ENCODE measurements around the gene NCAN. TPM values are rescaled to one million over a fixed set of nuclear protein-coding genes. Genes with fewer than 3 reads are reported as not detected.

NCAN gene
- total and polyA plus RNA-seq, 2 of the 4 experiments (the other 2 are of a cell fraction): not detected

DNA sequence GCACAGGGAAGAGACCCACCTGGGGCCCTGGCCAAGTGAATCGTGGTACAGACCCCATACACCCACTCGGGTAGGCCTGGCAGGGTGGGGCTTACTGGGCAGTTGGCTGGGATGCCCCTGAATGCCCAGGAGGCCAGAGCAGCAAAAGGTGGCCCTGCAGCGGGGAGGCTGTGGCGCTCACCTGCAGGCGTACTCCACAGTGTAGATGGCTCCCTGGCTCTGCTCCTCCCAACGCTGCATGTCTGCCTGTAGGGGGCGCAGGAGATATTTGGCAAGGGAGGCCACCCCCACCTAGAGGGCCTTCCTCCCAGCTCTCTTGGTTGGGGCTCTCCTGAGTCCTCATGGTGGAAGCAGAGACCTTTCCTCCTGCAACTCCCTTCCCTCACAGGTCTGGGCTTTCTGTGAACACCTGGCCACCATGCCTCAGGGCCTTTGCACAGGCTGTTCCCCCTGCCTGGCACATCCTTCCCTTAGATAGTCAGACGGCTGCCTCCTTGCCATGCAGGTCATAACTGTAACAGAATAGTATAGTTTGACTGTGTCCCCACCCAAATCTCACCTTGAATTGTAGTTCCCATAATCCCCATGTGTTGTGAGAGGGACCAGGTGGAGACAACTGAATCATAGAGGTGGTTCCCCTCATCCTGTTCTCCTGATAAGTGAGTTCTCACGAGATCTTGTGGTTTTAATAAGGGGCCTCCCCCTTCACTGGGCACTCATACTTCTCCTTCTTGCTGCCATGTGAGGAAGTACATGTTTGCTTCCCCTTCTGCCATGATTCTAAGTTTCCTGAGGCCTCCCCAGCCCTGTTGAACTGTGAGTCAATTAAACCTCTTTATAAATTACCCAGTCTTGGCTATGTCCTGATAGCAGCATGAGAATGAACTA, 25.7 kb upstream of the NCAN start:
- no peak overlapping the region for H3K27ac ChIP-seq (ENCODE audit: insufficient read depth, low read length)
- no peak overlapping the region for H2BK15ac ChIP-seq (ENCODE audit: low read depth, low read length)
- no peak overlapping the region for H3K4me2 ChIP-seq (ENCODE audit: low read depth, low read length)
- in situ Hi-C loops (cut with MboI; ENCODE audit: low sequenced_read_pairs) (no loop called here), dilution Hi-C loops (cut with HindIII; ENCODE audit: low sequenced_read_pairs, unreplicated experiment) (no loop called here), intact Hi-C loops (cut with micrococcal nuclease) (no loop called here)
- no peak overlapping the region for H2BK120ac ChIP-seq (ENCODE audit: low read depth, low read length)
- H2AK9ac ChIP-seq (replicated peaks; ENCODE audit: low read depth, low read length, poor library complexity): peak overlapping the region; percentile 37
- ChIA-PET CTCF (no interaction called here), POLR2A (ENCODE audit: unreplicated experiment) (no interaction called here)
- H3K18ac ChIP-seq (ENCODE audit: low read depth, low read length): no peak overlapping the region
- no peaks in the 10 kb centered on the region for H3K9me3 ChIP-seq (ENCODE audit: control insufficient read depth, insufficient read depth, low read length)
- H3K4me3 ChIP-seq (ENCODE audit: insufficient read depth, low read depth, low read length): no peak overlapping the region
- no peak overlapping the region for H3K56ac ChIP-seq (ENCODE audit: extremely low read depth, insufficient read depth, low read length)
- no peak overlapping the region for H4K5ac ChIP-seq (ENCODE audit: low read depth, low read length)
- ATAC-seq (ENCODE audit: low read depth): peak; percentile 89
- TF ChIP-seq, protein P1, sequence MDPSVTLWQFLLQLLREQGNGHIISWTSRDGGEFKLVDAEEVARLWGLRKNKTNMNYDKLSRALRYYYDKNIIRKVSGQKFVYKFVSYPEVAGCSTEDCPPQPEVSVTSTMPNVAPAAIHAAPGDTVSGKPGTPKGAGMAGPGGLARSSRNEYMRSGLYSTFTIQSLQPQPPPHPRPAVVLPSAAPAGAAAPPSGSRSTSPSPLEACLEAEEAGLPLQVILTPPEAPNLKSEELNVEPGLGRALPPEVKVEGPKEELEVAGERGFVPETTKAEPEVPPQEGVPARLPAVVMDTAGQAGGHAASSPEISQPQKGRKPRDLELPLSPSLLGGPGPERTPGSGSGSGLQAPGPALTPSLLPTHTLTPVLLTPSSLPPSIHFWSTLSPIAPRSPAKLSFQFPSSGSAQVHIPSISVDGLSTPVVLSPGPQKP (IDR thresholded peaks at IDR 0.05; ENCODE audit: borderline replicate concordance, low read depth, low read length): no peak
- TF ChIP-seq POLR2A (IDR thresholded peaks at IDR 0.05; ENCODE audit: low read depth, low read length): no peak
- TF ChIP-seq MAZ (IDR thresholded peaks at IDR 0.05; ENCODE audit: borderline replicate concordance, low read depth, low read length): peak; percentile 53; the same call in 1 of the 2 replicates
- no peak for TF ChIP-seq MXI1 (IDR thresholded peaks at IDR 0.05; ENCODE audit: borderline replicate concordance, low read depth, low read length)
- TF ChIP-seq RAD21 (IDR thresholded peaks at IDR 0.05; ENCODE audit: low read length): peak; percentile 44
- no peak for TF ChIP-seq RFX5 (IDR thresholded peaks at IDR 0.05; ENCODE audit: low read depth, low read length)
- peak; percentile 15; the same call in 1 of the 2 replicates for TF ChIP-seq SMC3 (IDR thresholded peaks at IDR 0.05; ENCODE audit: low read depth, low read length)
- TF ChIP-seq FOS (IDR thresholded peaks at IDR 0.05; ENCODE audit: low read depth, low read length): no peak
- no peak for TF ChIP-seq NFE2L2 (IDR thresholded peaks at IDR 0.05; ENCODE audit: low read depth, low read length)
- TF ChIP-seq RCOR1 (IDR thresholded peaks at IDR 0.05; ENCODE audit: insufficient replicate concordance, low read length): no peak
- TF ChIP-seq, protein P2, sequence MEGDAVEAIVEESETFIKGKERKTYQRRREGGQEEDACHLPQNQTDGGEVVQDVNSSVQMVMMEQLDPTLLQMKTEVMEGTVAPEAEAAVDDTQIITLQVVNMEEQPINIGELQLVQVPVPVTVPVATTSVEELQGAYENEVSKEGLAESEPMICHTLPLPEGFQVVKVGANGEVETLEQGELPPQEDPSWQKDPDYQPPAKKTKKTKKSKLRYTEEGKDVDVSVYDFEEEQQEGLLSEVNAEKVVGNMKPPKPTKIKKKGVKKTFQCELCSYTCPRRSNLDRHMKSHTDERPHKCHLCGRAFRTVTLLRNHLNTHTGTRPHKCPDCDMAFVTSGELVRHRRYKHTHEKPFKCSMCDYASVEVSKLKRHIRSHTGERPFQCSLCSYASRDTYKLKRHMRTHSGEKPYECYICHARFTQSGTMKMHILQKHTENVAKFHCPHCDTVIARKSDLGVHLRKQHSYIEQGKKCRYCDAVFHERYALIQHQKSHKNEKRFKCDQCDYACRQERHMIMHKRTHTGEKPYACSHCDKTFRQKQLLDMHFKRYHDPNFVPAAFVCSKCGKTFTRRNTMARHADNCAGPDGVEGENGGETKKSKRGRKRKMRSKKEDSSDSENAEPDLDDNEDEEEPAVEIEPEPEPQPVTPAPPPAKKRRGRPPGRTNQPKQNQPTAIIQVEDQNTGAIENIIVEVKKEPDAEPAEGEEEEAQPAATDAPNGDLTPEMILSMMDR (conservative IDR thresholded peaks at IDR 0.05; ENCODE audit: low read depth, low read length): peak; percentile 57
- no peak for TF ChIP-seq BHLHE40 (IDR thresholded peaks at IDR 0.05; ENCODE audit: low read depth, low read length)
- TF ChIP-seq, protein P3, sequence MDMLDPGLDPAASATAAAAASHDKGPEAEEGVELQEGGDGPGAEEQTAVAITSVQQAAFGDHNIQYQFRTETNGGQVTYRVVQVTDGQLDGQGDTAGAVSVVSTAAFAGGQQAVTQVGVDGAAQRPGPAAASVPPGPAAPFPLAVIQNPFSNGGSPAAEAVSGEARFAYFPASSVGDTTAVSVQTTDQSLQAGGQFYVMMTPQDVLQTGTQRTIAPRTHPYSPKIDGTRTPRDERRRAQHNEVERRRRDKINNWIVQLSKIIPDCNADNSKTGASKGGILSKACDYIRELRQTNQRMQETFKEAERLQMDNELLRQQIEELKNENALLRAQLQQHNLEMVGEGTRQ (IDR thresholded peaks at IDR 0.05; ENCODE audit: low read depth, low read length): no peak
- no peak for TF ChIP-seq CEBPB (IDR thresholded peaks at IDR 0.05; ENCODE audit: low read depth, low read length)
- no peak overlapping the region for H2BK5ac ChIP-seq (ENCODE audit: low read depth, low read length, poor library complexity, severe bottlenecking)
- no peaks in the 10 kb centered on the region for H3K4me1 ChIP-seq (ENCODE audit: control insufficient read depth, insufficient read depth, low read length)
- DNase-seq: peak; percentile 31
- no peaks in the 10 kb centered on the region for H3K27me3 ChIP-seq (ENCODE audit: control insufficient read depth, insufficient read depth, low read length)
- no peak overlapping the region for H3K4ac ChIP-seq (ENCODE audit: low read depth, low read length)
- H3K14ac ChIP-seq (replicated peaks; ENCODE audit: low read depth, low read length): no peak overlapping the region
- H2AFZ ChIP-seq (replicated peaks; ENCODE audit: low read length, poor library complexity): peak overlapping the region; percentile 56
- no peak overlapping the region for H3K23ac ChIP-seq (ENCODE audit: low read depth, low read length)
- BruUV-seq (replicated peaks): no TSS peak
- H2AK5ac ChIP-seq (ENCODE audit: low read depth, low read length): no peak overlapping the region
- peaks cover 24 to 43% of the 10 kb centered on the region in 2 experiments for H3K79me1 ChIP-seq (ENCODE audit: low read depth in 1 of 2, low read length in 2 of 2)
- H4K20me1 ChIP-seq (ENCODE audit: insufficient read depth, low read length): 0 out of 2 replicates have a peak, but pooled peaks cover under 1% of the 10 kb centered on the region
- peaks cover 23% of the 10 kb centered on the region for H3K36me3 ChIP-seq (ENCODE audit: control insufficient read depth, insufficient read depth, low read length)
- WGBS, 2 experiments (ENCODE audit: extremely low coverage in 2 of 2, insufficient read length in 1 of 2): 100% methylated on average over 1 of the region's 9 CpGs; no CpG with 5 or more reads in 1 of the 2 experiments
- no peak overlapping the region for H3K9ac ChIP-seq (ENCODE audit: low read depth, low read length)
- H4K8ac ChIP-seq (ENCODE audit: low read depth in 2 of 2, low read length in 2 of 2): no peak overlapping the region
- no peak overlapping the region for H2BK20ac ChIP-seq (ENCODE audit: low read depth, low read length)
- no peaks in the 10 kb centered on the region; the same call in 1 of the 2 replicates for H3K9me1 ChIP-seq (ENCODE audit: insufficient read depth, low read length)
- H4K91ac ChIP-seq (ENCODE audit: insufficient read depth, low read depth, low read length): no peak overlapping the region
